HepG2 (cell line): Measurements from ENCODE around the gene HSP90AA1. TPM values are rescaled to one million over a fixed set of nuclear protein-coding genes. Genes with fewer than 3 reads are reported as not detected.

Experiments used
- ATAC-seq: fragments of 200-7000 bp; cut with Tn5 transposase; 3 replicates; pipeline ENCODE4 v1.9.1; 2020; ENCODE audit warnings: mild to moderate bottlenecking, moderate library complexity
- BruUV-seq: library from RNA; stranded (reverse); fragments of 400-500 nt; replicated peaks from 2 replicates; lab custom pipeline; 2021; lab: Mats Ljungman, UMichigan
- CTCF ChIA-PET: fragments of 300-600 bp; formaldehyde crosslinking; extraction: SDS; loops from one replicate; lab custom pipeline; 2021; ENCODE audit warnings: low total read pairs, inconsistent platforms, low intra/inter-chr PET ratio; lab: Yijun Ruan, JAX
- POLR2A ChIA-PET: fragments of 350-600 bp; sonication (Branson Sonifier 250); formaldehyde crosslinking; loops from one replicate; lab custom pipeline; 2020; ENCODE audit warnings: antibody characterized with exemption, inconsistent platforms; lab: Yijun Ruan, JAX
- DNase-seq: peaks from one replicate; pipeline ENCODE4 v3.0.0-alpha.2; 2015; ENCODE audit warnings: low spot score
- FAIRE-seq: peaks from 3 replicates; lab custom pipeline; 2011; peaks lifted over from hg19 to GRCh38; lab: Jason Lieb, UNC
- H2AFZ ChIP-seq: one replicate; pipeline ENCODE4 v1.6.1; 2011; ENCODE audit warnings: low read length, inconsistent platforms
- H3K27ac ChIP-seq: fragments of 300-600 bp; 3 replicates; pipeline ENCODE4 v1.8.0; 2011; ENCODE audit warnings: mixed run types, mild to moderate bottlenecking, mixed read lengths, low read length, inconsistent platforms; ENCODE audit not compliant: insufficient read depth; ENCODE audit errors: extremely low read length
- H3K27me3 ChIP-seq, 2 experiments: fragments of 200-600 bp in 1 of 2; 2 replicates in 1 of 2; 3 replicates in 1 of 2; pipeline versions ENCODE4 v1.6.0 to v1.8.0; 2011; ENCODE audit warnings: low read length in 2 of 2, mild to moderate bottlenecking in 2 of 2, moderate library complexity in 2 of 2, inconsistent platforms in 1 of 2; ENCODE audit not compliant: insufficient read depth in 2 of 2, control insufficient read depth in 1 of 2
- H3K36me3 ChIP-seq, 2 experiments: fragments of 200-600 bp in 1 of 2; replicated peaks in 1 of 2; 2 replicates in 1 of 2; 3 replicates in 1 of 2; pipeline versions ENCODE4 v1.5.1 to v1.8.0; 2011; ENCODE audit warnings: low read length in 2 of 2, inconsistent platforms in 1 of 2; ENCODE audit not compliant: insufficient read depth in 2 of 2, control insufficient read depth in 1 of 2
- H3K4me1 ChIP-seq: 2 replicates; pipeline ENCODE4 v1.5.1; 2012; ENCODE audit warnings: low read length, inconsistent platforms; ENCODE audit not compliant: insufficient read depth
- H3K4me2 ChIP-seq: 2 replicates; pipeline ENCODE4 v1.6.0; 2011; ENCODE audit warnings: low read depth, low read length, inconsistent platforms
- H3K4me3 ChIP-seq, 3 experiments: fragments of 200-600 bp in 1 of 3; sonication (generic), shearing (Covaris generic) in 1 of 3; replicated peaks in 1 of 3; 2 replicates each; pipeline ENCODE4 v1.5.1; 2011 to 2016; ENCODE audit warnings: low read length in 3 of 3, inconsistent platforms in 2 of 3, low read depth in 2 of 3, mild to moderate bottlenecking in 2 of 3, control low read depth in 1 of 3, mixed read lengths in 1 of 3; ENCODE audit not compliant: insufficient read depth in 1 of 3
- H3K79me2 ChIP-seq: one replicate; pipeline ENCODE4 v1.6.1; 2011; ENCODE audit warnings: low read length, inconsistent platforms; ENCODE audit not compliant: insufficient read depth
- H3K9ac ChIP-seq: 2 replicates; pipeline ENCODE4 v1.6.0; 2011; ENCODE audit warnings: mild to moderate bottlenecking, low read depth, low read length, inconsistent platforms; ENCODE audit not compliant: insufficient read depth
- H3K9me3 ChIP-seq: 2 replicates; pipeline ENCODE4 v1.5.1; 2012; ENCODE audit warnings: mild to moderate bottlenecking, low read length
- H4K20me1 ChIP-seq: 2 replicates; pipeline ENCODE4 v1.6.0; 2011; ENCODE audit warnings: inconsistent platforms, mild to moderate bottlenecking, low read length, moderate library complexity; ENCODE audit not compliant: insufficient read depth
- FIP1L1 ChIP-seq: fragments of 200-400 bp; formaldehyde crosslinking; IDR thresholded peaks from 2 replicates; pipeline ENCODE4 v1.6.1; 2018; ENCODE audit warnings: low read depth, mild to moderate bottlenecking, low read length, moderate library complexity, borderline replicate concordance; ENCODE audit not compliant: insufficient read depth
- KDM4B ChIP-seq: sonication (generic); formaldehyde crosslinking; IDR thresholded peaks from 2 replicates; pipeline ENCODE4 v1.4.0; 2020; ENCODE audit warnings: missing genetic modification reagents
- NFATC3 ChIP-seq: sonication (generic); formaldehyde crosslinking; IDR thresholded peaks from 2 replicates; pipeline ENCODE4 v1.5.1; 2020; ENCODE audit warnings: mild to moderate bottlenecking, missing genetic modification reagents
- NFIB ChIP-seq: sonication (generic); formaldehyde crosslinking; IDR thresholded peaks from 2 replicates; pipeline ENCODE4 v1.9.0; 2021; ENCODE audit warnings: missing genetic modification reagents, mild to moderate bottlenecking, borderline replicate concordance
- PITX1 ChIP-seq: sonication (generic); formaldehyde crosslinking; IDR thresholded peaks from 2 replicates; pipeline ENCODE4 v1.5.1; 2020; ENCODE audit warnings: mild to moderate bottlenecking, missing genetic modification reagents
- ZNF619 ChIP-seq: sonication (generic); formaldehyde crosslinking; IDR thresholded peaks from 2 replicates; pipeline ENCODE4 v1.4.0; 2020; ENCODE audit warnings: mild to moderate bottlenecking, missing genetic modification reagents
- WGBS: methylation state at CpG from one replicate; pipeline ENCODE4 v1.1.6; 2017; ENCODE audit warnings: low lambda C conversion rate; 5-methylcytosine and 5-hydroxymethylcytosine counted together
- in situ Hi-C: cut with HindIII; loops from 2 replicates; pipeline ENCODE4 v1.10.0; 2017; ENCODE audit warnings: low pct_unique_long_range_greater_than_20kb; ENCODE audit not compliant: extremely low pct_ligation_motif_present
- intact Hi-C: fragments of 100-400 bp; cut with micrococcal nuclease; formaldehyde crosslinking; loops from one replicate; pipeline ENCODE4 v1.10.0; 2022; ENCODE audit not compliant: unreplicated experiment
- polyA plus RNA-seq, 8 experiments: library from polyadenylated mRNA; depleted of rRNA in 3 of 8; stranded (reverse) in 7 of 8; unstranded in 1 of 8; fragments of >200 nt; fragmentation: Illumina TruSeq in 4 of 8; extraction: Trizol in 4 of 8; gene quantifications; 2 replicates each; pipeline versions ENCODE4 v1.2.1 to v1.2.3, GENCODE V29; 2011 to 2016; ENCODE audit warnings: low read depth in 4 of 8, missing spikeins in 1 of 8, mixed read lengths in 1 of 8; ENCODE audit not compliant: insufficient read depth in 1 of 8
- total RNA-seq, 5 experiments: library from RNA; depleted of rRNA; stranded (reverse); fragments of >200 nt; fragmentation: Illumina TruSeq; extraction: Trizol; gene quantifications; 2 replicates each; pipeline ENCODE4 v1.2.3, GENCODE V29; 2016; ENCODE audit warnings: low read depth in 1 of 5
- TF ChIP-seq, protein P1 (sequence below): sonication (generic); formaldehyde crosslinking; IDR thresholded peaks from 2 replicates; pipeline ENCODE4 v1.4.0; 2020; ENCODE audit warnings: mild to moderate bottlenecking, missing genetic modification reagents
- TF ChIP-seq, protein P2 (sequence below): sonication (generic); formaldehyde crosslinking; IDR thresholded peaks from 2 replicates; pipeline ENCODE4 v1.4.0; 2020; ENCODE audit warnings: missing genetic modification reagents

Gene HSP90AA1
- total and polyA plus RNA-seq, 2 of the 13 experiments (the other 11 are each of a cell fraction or from before 2014, with no cell fraction given) = 262 to 636 TPM

DNA sequence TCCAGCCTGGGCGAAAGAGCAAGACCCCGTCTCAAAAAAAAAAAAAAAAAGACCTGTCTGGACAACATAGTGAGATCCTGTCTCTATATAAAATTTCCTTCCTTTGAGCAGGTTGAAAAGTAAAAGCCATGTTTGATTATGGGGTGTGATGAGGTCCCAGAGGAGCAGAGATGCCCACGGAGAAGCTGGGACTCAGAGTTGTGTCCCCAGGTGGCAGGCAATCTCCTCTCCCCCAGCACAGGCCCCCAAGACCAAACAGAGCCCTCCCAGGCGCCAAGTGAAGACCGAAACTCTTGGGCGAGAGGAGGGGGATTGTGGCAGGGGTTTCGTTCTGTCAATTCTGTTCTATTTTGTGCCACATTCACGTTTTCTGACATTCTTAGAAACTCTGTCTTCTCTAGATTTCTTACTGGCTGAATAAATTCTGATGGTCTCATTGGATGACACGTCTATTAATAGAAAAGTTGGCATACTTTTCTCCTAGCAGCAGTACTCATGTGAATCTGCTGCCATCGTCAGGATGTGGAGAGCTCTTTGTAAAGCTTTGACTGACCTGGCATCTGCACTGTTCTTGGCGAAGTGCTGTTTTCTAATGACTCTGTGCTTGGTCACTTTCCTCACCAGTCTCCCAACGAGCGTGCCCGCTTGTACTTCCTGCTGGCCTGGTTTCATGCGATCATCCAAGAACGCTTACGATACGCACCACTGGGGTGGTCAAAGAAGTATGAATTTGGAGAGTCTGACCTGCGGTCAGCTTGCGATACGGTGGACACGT is 43.4 kb downstream of the HSP90AA1 start:
- FAIRE-seq (no peak), DNase-seq (no peak), ATAC-seq (no peak)
- Histone ChIP-seq H4K20me1 (no peaks in the 10 kb centered on the region), H3K9me3 (no peaks in the 10 kb centered on the region), H3K27ac (no peak overlapping the region), H3K27me3 (no peaks in the 10 kb centered on the region), H3K36me3 (peaks cover 52 to 78% of the 10 kb centered on the region in 2 experiments), H3K79me2 (no peaks in the 10 kb centered on the region), H2AFZ (no peak overlapping the region), H3K4me1 (no peaks in the 10 kb centered on the region), H3K4me3 (no peak overlapping the region), H3K4me2 (no peak overlapping the region), H3K9ac (no peak overlapping the region)
- TF ChIP-seq FIP1L1 (no peak), NFIB (no peak), ZNF619 (no peak), NFATC3 (CRISPR knock-in tag) (no peak), KDM4B (CRISPR knock-in tag) (no peak), PITX1 (CRISPR knock-in tag) (no peak)
- TF ChIP-seq, protein P1, sequence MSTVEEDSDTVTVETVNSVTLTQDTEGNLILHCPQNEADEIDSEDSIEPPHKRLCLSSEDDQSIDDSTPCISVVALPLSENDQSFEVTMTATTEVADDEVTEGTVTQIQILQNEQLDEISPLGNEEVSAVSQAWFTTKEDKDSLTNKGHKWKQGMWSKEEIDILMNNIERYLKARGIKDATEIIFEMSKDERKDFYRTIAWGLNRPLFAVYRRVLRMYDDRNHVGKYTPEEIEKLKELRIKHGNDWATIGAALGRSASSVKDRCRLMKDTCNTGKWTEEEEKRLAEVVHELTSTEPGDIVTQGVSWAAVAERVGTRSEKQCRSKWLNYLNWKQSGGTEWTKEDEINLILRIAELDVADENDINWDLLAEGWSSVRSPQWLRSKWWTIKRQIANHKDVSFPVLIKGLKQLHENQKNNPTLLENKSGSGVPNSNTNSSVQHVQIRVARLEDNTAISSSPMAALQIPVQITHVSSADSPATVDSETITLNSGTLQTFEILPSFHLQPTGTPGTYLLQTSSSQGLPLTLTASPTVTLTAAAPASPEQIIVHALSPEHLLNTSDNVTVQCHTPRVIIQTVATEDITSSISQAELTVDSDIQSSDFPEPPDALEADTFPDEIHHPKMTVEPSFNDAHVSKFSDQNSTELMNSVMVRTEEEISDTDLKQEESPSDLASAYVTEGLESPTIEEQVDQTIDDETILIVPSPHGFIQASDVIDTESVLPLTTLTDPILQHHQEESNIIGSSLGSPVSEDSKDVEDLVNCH (CRISPR knock-in tag) = no peak
- TF ChIP-seq, protein P2, sequence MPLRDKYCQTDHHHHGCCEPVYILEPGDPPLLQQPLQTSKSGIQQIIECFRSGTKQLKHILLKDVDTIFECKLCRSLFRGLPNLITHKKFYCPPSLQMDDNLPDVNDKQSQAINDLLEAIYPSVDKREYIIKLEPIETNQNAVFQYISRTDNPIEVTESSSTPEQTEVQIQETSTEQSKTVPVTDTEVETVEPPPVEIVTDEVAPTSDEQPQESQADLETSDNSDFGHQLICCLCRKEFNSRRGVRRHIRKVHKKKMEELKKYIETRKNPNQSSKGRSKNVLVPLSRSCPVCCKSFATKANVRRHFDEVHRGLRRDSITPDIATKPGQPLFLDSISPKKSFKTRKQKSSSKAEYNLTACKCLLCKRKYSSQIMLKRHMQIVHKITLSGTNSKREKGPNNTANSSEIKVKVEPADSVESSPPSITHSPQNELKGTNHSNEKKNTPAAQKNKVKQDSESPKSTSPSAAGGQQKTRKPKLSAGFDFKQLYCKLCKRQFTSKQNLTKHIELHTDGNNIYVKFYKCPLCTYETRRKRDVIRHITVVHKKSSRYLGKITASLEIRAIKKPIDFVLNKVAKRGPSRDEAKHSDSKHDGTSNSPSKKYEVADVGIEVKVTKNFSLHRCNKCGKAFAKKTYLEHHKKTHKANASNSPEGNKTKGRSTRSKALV = no peak
- POLR2A ChIA-PET = no interaction called here
- intact Hi-C loops (no loop called here), in situ Hi-C loops (no loop called here)
- BruUV-seq = no TSS peak
- 97% methylated on average over 21 of the region's 22 CpGs for WGBS
- CTCF ChIA-PET = no interaction called here
